NCI-H510A (cell line): ENCODE measurements around the gene NFATC2.
A peak's percentile ranks its signal among the peaks of the same experiment; 100 is the strongest.
"Not testable (repeated sequence)": the region's sequence is repeated elsewhere in the genome, so short reads cannot be mapped to it uniquely, and the experiment has no call there.

Experiments
- DNase-seq: peaks from one replicate; lab custom pipeline; 2025; lab: John Stamatoyannopoulos, UW

NFATC2 gene

GRCh38 chr20:51567622-51568021 is 25.1 kb upstream of the NFATC2 start:
- no peak for DNase-seq

GRCh38 chr20:51566594-51566993 is 24.1 kb upstream of the NFATC2 start:
- no peak for DNase-seq

- no peak for DNase-seq
Observed at GRCh38 chr20:51565298-51566144, 23.0 kb upstream of the NFATC2 start.

- DNase-seq, result peak; percentile 15
Observed at GRCh38 chr20:51563486-51564332, 21.2 kb upstream of the NFATC2 start.

GRCh38 chr20:51563174-51563485 is 20.6 kb upstream of the NFATC2 start:
- DNase-seq, result no peak

GRCh38 chr20:51562332-51563173 is 20.0 kb upstream of the NFATC2 start:
- peak; percentile 19 for DNase-seq

GRCh38 chr20:51562027-51562331 is 19.5 kb upstream of the NFATC2 start:
- DNase-seq, result no peak

GRCh38 chr20:51560550-51561307 is 18.2 kb upstream of the NFATC2 start:
- DNase-seq, result no peak

GRCh38 chr20:51560042-51560441 is 17.5 kb upstream of the NFATC2 start:
- DNase-seq, result no peak

- DNase-seq, result no peak
Observed at GRCh38 chr20:51554538-51555165, 12.1 kb upstream of the NFATC2 start.

GRCh38 chr20:51553897-51554486 is 11.5 kb upstream of the NFATC2 start:
- no peak for DNase-seq

- DNase-seq, result no peak
Observed at GRCh38 chr20:51551186-51551585, 8.7 kb upstream of the NFATC2 start.

- DNase-seq, result no peak
Observed at GRCh38 chr20:51549474-51549873, 7.0 kb upstream of the NFATC2 start.

GRCh38 chr20:51547951-51548350 is 5.4 kb upstream of the NFATC2 start:
- DNase-seq, result no peak

- DNase-seq, result no peak
Observed at GRCh38 chr20:51545515-51545914, 3.0 kb upstream of the NFATC2 start.

GRCh38 chr20:51543422-51543788 is 886 bp upstream of the NFATC2 start:
- no peak for DNase-seq

GRCh38 chr20:51542033-51542570 is 417 bp downstream of the NFATC2 start:
- DNase-seq, result no peak

GRCh38 chr20:51541189-51542032 is 1.1 kb downstream of the NFATC2 start:
- DNase-seq, result no peak

GRCh38 chr20:51540580-51540979 is 1.9 kb downstream of the NFATC2 start:
- DNase-seq, result no peak

GRCh38 chr20:51540074-51540473 is 2.4 kb downstream of the NFATC2 start:
- not testable (repeated sequence) for DNase-seq
